ENCODE data around the gene SLC37A4. TPM values are rescaled to one million over a fixed set of nuclear protein-coding genes. Genes with fewer than 3 reads are reported as not detected.

Gene SLC37A4
- total RNA-seq, 2 experiments from 2014 or later: 5.2 to 6.6 TPM

GRCh38 chr11:119030029-119030328 lies 698 bp downstream of the SLC37A4 start:
- peaks cover 14% of the 10 kb centered on the region for H3K36me3 Mint-ChIP-seq (ENCODE audit: low read depth)
- H3K27ac Mint-ChIP-seq: peak overlapping the region; percentile 92
- POLR2A ChIA-PET: interaction anchor here (0.6 to 5.8 kb wide), 11 partner anchors 10 to 77 kb away, joined by 3 to 94 read pairs (median 7); partner anchors contain the start of genes C2CD2L, CENATAC, DPAGT1 and HMBS
- no peaks in the 10 kb centered on the region for H3K27me3 ChIP-seq (ENCODE audit: control insufficient read depth in 1 of 2, insufficient read depth in 2 of 2, low read length in 2 of 2)
- ATAC-seq (ENCODE audit: poor library complexity) (no peak), DNase-seq (no peak)
- H3K27me3 Mint-ChIP-seq: no peaks in the 10 kb centered on the region
- CTCF ChIA-PET: interaction anchor here (0.6 to 2.0 kb wide), 8 partner anchors 11 to 100 kb away, joined by 3 to 13 read pairs (median 3); partner anchors contain the start of genes CENATAC, HYOU1, RPS25 and TRAPPC4
- no peaks in the 10 kb centered on the region for H3K9me3 Mint-ChIP-seq
- H3K36me3 ChIP-seq (ENCODE audit: insufficient read depth, low read length): peaks cover 23% of the 10 kb centered on the region
- H3K4me1 ChIP-seq (ENCODE audit: insufficient read depth, low read length): peaks cover 29% of the 10 kb centered on the region
- peak overlapping the region; percentile 91 for H3K4me3 ChIP-seq (ENCODE audit: low read length)
- H3K4me3 Mint-ChIP-seq: peak overlapping the region; percentile 75
- H3K9me3 ChIP-seq (ENCODE audit: control insufficient read depth in 1 of 2, insufficient read depth in 1 of 2, low read length in 2 of 2): no peaks in the 10 kb centered on the region
- intact Hi-C loops (cut with DNase I, micrococcal nuclease): loop anchor here (1.0 to 5.0 kb wide), 5 partner anchors 12 to 65 kb away; partner anchors contain the start of genes RPS25 (in 2 of the 2), TRAPPC4 (in 2 of the 2), CENATAC (in 1 of the 2) and HYOU1 (in 1 of the 2)
- TF ChIP-seq, protein P1, sequence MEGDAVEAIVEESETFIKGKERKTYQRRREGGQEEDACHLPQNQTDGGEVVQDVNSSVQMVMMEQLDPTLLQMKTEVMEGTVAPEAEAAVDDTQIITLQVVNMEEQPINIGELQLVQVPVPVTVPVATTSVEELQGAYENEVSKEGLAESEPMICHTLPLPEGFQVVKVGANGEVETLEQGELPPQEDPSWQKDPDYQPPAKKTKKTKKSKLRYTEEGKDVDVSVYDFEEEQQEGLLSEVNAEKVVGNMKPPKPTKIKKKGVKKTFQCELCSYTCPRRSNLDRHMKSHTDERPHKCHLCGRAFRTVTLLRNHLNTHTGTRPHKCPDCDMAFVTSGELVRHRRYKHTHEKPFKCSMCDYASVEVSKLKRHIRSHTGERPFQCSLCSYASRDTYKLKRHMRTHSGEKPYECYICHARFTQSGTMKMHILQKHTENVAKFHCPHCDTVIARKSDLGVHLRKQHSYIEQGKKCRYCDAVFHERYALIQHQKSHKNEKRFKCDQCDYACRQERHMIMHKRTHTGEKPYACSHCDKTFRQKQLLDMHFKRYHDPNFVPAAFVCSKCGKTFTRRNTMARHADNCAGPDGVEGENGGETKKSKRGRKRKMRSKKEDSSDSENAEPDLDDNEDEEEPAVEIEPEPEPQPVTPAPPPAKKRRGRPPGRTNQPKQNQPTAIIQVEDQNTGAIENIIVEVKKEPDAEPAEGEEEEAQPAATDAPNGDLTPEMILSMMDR (IDR thresholded peaks at IDR 0.05): no peak
- peak overlapping the region; percentile 73 to 74 for H3K27ac ChIP-seq (ENCODE audit: low read depth in 1 of 2, low read length in 2 of 2)
- H3K4me1 Mint-ChIP-seq (ENCODE audit: low read depth): peaks cover 27% of the 10 kb centered on the region

GRCh38 chr11:119029340-119030028 lies 1.2 kb downstream of the SLC37A4 start:
- peaks cover 31% of the 10 kb centered on the region for H3K4me1 Mint-ChIP-seq (ENCODE audit: low read depth)
- peak overlapping the region; percentile 45 to 74 for H3K27ac ChIP-seq (ENCODE audit: low read depth in 1 of 2, low read length in 2 of 2)
- ATAC-seq (ENCODE audit: poor library complexity): no peak
- H3K9me3 Mint-ChIP-seq: no peaks in the 10 kb centered on the region
- H3K4me1 ChIP-seq (ENCODE audit: insufficient read depth, low read length): peaks cover 32% of the 10 kb centered on the region
- H3K27me3 ChIP-seq (ENCODE audit: control insufficient read depth in 1 of 2, insufficient read depth in 2 of 2, low read length in 2 of 2): no peaks in the 10 kb centered on the region
- H3K36me3 ChIP-seq (ENCODE audit: insufficient read depth, low read length): peaks cover 28% of the 10 kb centered on the region
- H3K27me3 Mint-ChIP-seq: no peaks in the 10 kb centered on the region
- H3K36me3 Mint-ChIP-seq (ENCODE audit: low read depth): peaks cover 19% of the 10 kb centered on the region
- CTCF ChIA-PET: interaction anchor here (1.2 to 2.0 kb wide), 4 partner anchors 11 to 99 kb away, joined by 3 to 13 read pairs (median 6); partner anchors contain the start of genes CENATAC, HYOU1, RPS25 and TRAPPC4
- TF ChIP-seq, protein P1 (IDR thresholded peaks at IDR 0.05): no peak
- peak overlapping the region; percentile 75 for H3K4me3 Mint-ChIP-seq
- H3K4me3 ChIP-seq (ENCODE audit: low read length): peak overlapping the region; percentile 91
- DNase-seq: peak in 2 of 14 experiments; percentile 16 to 26
- intact Hi-C loops (cut with DNase I, micrococcal nuclease): loop anchor here (1.0 to 5.0 kb wide), 5 partner anchors 11 to 65 kb away; partner anchors contain the start of genes RPS25 (in 2 of the 2), TRAPPC4 (in 2 of the 2), CENATAC (in 1 of the 2) and HYOU1 (in 1 of the 2)
- peak overlapping the region; percentile 92 for H3K27ac Mint-ChIP-seq
- H3K9me3 ChIP-seq (ENCODE audit: control insufficient read depth in 1 of 2, insufficient read depth in 1 of 2, low read length in 2 of 2): no peaks in the 10 kb centered on the region
- POLR2A ChIA-PET: interaction anchor here (0.6 to 5.8 kb wide), 7 partner anchors 10 to 73 kb away, joined by 3 to 94 read pairs (median 9); partner anchors contain the start of genes CENATAC, DPAGT1, RPS25 and TRAPPC4

DNA sequence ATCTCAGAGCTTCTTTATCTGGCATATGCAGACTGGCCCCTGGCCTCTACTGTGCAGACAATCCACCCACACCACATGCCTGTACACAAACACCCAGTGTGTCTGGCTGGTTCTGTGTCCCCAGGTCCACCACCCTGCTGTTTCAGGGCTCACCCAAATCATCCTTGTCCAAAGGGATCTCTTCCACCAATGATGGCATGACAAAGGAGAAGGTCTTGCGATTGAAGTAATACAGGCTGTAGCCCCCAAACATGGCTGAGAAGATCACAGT lies 1.7 kb downstream of the SLC37A4 start:
- no peak overlapping the region for H3K4me3 ChIP-seq (ENCODE audit: low read length)
- DNase-seq (no peak), ATAC-seq (ENCODE audit: poor library complexity) (no peak)
- Mint-ChIP-seq H3K4me3 (peak overlapping the region; percentile 75), H3K4me1 (ENCODE audit: low read depth) (peaks cover 35% of the 10 kb centered on the region), H3K27me3 (no peaks in the 10 kb centered on the region), H3K9me3 (no peaks in the 10 kb centered on the region), H3K36me3 (ENCODE audit: low read depth) (peaks cover 24% of the 10 kb centered on the region), H3K27ac (peak overlapping the region; percentile 92)
- H3K9me3 ChIP-seq (ENCODE audit: control insufficient read depth in 1 of 2, insufficient read depth in 1 of 2, low read length in 2 of 2): no peaks in the 10 kb centered on the region
- TF ChIP-seq, protein P1 (IDR thresholded peaks at IDR 0.05): no peak
- peaks cover 33% of the 10 kb centered on the region for H3K36me3 ChIP-seq (ENCODE audit: insufficient read depth, low read length)
- H3K27ac ChIP-seq (ENCODE audit: low read depth in 1 of 2, low read length in 2 of 2): peak overlapping the region; percentile 27 to 45
- no peaks in the 10 kb centered on the region for H3K27me3 ChIP-seq (ENCODE audit: control insufficient read depth in 1 of 2, insufficient read depth in 2 of 2, low read length in 2 of 2)
- CTCF ChIA-PET: interaction anchor here (1.2 kb wide), 1 partner anchor 10 kb away, joined by 3 read pairs; the partner anchor contains the start of gene TRAPPC4
- intact Hi-C loops (cut with DNase I, micrococcal nuclease): no loop called here
- H3K4me1 ChIP-seq (ENCODE audit: insufficient read depth, low read length): peaks cover 34% of the 10 kb centered on the region
- POLR2A ChIA-PET: interaction anchor here (2.0 to 5.8 kb wide), 2 partner anchors 9 to 31 kb away, joined by 10 to 94 read pairs; partner anchors contain the start of genes CENATAC, RPS25 and TRAPPC4
